T-helper 2 cell (primary cell): ENCODE data around the gene ZNF276.
"Not testable (repeated sequence)": the region's sequence is repeated elsewhere in the genome, so short reads cannot be mapped to it uniquely, and the experiment has no call there.

Experiments used
- DNase-seq, 5 experiments: peaks; one replicate each; pipeline versions ENCODE4 v3.0.0 to v3.0.0-alpha.2; 2012 to 2022

The ZNF276 gene

GRCh38 chr16:89696670-89697128 is 24.6 kb upstream of the ZNF276 start:
- DNase-seq, result peak in 2 of 5 experiments; percentile 66 to 72

- no peak for DNase-seq
Observed at GRCh38 chr16:89697161-89697615, 24.1 kb upstream of the ZNF276 start.

- no peak for DNase-seq
Observed at GRCh38 chr16:89697616-89698331, 23.6 kb upstream of the ZNF276 start.

- not testable (repeated sequence) for DNase-seq
Observed at GRCh38 chr16:89698717-89699116, 22.6 kb upstream of the ZNF276 start.

GRCh38 chr16:89699629-89700099 is 21.7 kb upstream of the ZNF276 start:
- DNase-seq, result not testable (repeated sequence)

GRCh38 chr16:89700100-89700648 is 21.2 kb upstream of the ZNF276 start:
- DNase-seq, result peak; percentile 90 to 97 (median 93)

GRCh38 chr16:89700649-89701424 is 20.5 kb upstream of the ZNF276 start:
- peak in 3 of 5 experiments; percentile 49 to 80 (median 52) for DNase-seq

GRCh38 chr16:89701425-89702406 is 19.6 kb upstream of the ZNF276 start, which contains the start of gene SPATA2L:
Gene SPATA2L (minus strand): TSS chr16:89701705. CDS start chr16:89701232, 473 bp downstream.
- peak; percentile 96 to 98 (median 97) for DNase-seq

GRCh38 chr16:89704281-89704680 is 17.1 kb upstream of the ZNF276 start:
- no peak for DNase-seq

- DNase-seq, result no peak
Observed at GRCh38 chr16:89705006-89705405, 16.3 kb upstream of the ZNF276 start.

- DNase-seq, result no peak
Observed at GRCh38 chr16:89706518-89707260, 14.6 kb upstream of the ZNF276 start.

- DNase-seq, result no peak
Observed at GRCh38 chr16:89707695-89708094, 13.6 kb upstream of the ZNF276 start.

GRCh38 chr16:89708481-89708931 is 12.8 kb upstream of the ZNF276 start:
- no peak for DNase-seq

- no peak for DNase-seq
Observed at GRCh38 chr16:89709166-89709565, 12.2 kb upstream of the ZNF276 start.

- DNase-seq, result no peak
Observed at GRCh38 chr16:89709716-89710432, 11.5 kb upstream of the ZNF276 start.

- DNase-seq, result no peak
Observed at GRCh38 chr16:89710709-89711564, 10.4 kb upstream of the ZNF276 start.

GRCh38 chr16:89711601-89712273 is 9.6 kb upstream of the ZNF276 start:
- peak; percentile 45 to 72 (median 58) for DNase-seq

GRCh38 chr16:89712274-89712781 is 9.0 kb upstream of the ZNF276 start:
- DNase-seq, result no peak

- no peak for DNase-seq
Observed at GRCh38 chr16:89716493-89716892, 4.8 kb upstream of the ZNF276 start.
